Neural progenitor cell (in vitro differentiated cells): ENCODE data around the gene KRT9.

Source experiments
- EZH2 ChIP-seq: fragments of 200-600 bp; sonication (generic); IDR thresholded peaks from 2 replicates; pipeline ENCODE4 v1.6.1; 2017; ENCODE audit warnings: antibody characterized with exemption, mild to moderate bottlenecking, moderate library complexity
- TF ChIP-seq, protein P1 (sequence below): fragments of 200-600 bp; sonication (generic); IDR thresholded peaks from 2 replicates; pipeline ENCODE4 v1.5.1; 2017; ENCODE audit warnings: antibody characterized with exemption, mild to moderate bottlenecking

DNA sequence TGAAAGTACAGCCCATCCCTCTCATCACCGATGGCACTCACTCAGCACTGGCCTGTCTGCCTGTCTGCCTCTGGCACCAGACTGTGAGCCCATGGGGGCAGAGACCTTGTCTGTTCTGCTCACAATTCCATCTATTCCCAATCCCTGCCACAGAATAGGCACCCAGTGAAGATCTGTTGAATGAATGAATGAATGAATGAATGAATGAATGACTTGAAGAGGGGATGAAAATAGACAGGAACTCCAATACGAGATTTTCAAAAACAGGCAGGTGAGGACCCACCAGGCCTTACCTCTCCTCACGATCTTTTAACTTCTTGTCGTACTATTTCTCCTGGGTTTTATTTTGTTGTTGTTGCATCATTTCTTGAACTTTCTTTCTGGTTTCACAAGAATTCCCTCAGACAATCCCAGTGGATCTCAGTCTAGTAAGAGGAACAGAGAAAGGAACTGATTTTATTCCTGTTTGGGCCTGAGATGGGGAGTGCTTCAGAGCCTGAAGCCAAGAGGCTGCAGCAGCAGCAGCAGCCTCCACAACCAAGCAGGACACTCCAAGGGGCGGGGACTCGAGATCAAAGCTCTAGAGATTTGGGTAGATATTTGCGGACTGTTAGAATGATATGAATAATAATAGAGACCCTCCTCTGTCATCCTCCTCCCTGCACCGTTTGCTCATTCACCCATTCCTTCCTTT, 17.7 kb downstream of the KRT9 start:
- TF ChIP-seq, protein P1, sequence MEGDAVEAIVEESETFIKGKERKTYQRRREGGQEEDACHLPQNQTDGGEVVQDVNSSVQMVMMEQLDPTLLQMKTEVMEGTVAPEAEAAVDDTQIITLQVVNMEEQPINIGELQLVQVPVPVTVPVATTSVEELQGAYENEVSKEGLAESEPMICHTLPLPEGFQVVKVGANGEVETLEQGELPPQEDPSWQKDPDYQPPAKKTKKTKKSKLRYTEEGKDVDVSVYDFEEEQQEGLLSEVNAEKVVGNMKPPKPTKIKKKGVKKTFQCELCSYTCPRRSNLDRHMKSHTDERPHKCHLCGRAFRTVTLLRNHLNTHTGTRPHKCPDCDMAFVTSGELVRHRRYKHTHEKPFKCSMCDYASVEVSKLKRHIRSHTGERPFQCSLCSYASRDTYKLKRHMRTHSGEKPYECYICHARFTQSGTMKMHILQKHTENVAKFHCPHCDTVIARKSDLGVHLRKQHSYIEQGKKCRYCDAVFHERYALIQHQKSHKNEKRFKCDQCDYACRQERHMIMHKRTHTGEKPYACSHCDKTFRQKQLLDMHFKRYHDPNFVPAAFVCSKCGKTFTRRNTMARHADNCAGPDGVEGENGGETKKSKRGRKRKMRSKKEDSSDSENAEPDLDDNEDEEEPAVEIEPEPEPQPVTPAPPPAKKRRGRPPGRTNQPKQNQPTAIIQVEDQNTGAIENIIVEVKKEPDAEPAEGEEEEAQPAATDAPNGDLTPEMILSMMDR = no peak
- no peak for TF ChIP-seq EZH2
